ENCODE measurements around the gene MAGEL2.

Gene MAGEL2

DNA sequence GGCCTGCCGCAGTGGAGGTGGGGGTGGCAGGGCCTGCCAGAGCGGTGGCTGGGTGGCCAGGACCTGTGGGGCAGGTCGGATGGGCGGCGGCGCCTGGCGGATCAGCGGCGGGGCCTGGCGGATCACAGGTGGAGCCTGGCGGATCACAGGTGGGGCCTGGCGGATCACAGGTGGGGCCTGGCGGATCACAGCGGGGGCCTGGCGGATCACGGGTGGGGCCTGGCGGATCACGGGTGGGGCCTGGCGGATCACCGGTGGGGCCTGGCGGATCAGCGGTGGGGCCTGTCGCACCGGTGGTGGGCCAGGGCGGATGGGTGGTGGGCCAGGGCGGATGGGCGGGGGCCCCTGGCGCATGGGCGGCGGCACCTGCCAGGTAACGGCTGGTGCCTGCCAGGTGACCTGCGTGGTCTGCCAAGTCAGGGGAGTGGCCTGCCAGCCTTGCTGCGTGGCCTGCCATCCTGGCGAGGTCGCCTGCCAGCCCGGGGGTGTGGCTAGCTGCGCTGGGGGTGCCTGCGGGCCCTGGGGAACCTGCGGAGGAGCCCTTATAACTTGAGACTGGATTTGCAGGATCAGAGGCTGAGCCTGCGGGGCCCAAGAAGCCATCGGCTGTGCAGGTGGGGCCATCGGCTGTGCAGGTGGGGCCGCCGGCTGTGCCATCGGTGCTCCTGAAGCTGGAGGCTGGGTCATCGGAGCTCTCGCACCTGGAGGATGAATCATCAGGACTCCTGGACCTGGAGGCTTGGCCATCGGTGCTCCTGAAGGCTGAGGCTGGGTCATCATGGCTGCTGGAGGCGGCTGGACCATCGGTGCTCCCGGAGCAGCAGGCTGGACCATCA is 1.3 kb downstream of the MAGEL2 start:
- no peak for DNase-seq (ENCODE audit: low read depth)
- TF ChIP-seq, protein P1, sequence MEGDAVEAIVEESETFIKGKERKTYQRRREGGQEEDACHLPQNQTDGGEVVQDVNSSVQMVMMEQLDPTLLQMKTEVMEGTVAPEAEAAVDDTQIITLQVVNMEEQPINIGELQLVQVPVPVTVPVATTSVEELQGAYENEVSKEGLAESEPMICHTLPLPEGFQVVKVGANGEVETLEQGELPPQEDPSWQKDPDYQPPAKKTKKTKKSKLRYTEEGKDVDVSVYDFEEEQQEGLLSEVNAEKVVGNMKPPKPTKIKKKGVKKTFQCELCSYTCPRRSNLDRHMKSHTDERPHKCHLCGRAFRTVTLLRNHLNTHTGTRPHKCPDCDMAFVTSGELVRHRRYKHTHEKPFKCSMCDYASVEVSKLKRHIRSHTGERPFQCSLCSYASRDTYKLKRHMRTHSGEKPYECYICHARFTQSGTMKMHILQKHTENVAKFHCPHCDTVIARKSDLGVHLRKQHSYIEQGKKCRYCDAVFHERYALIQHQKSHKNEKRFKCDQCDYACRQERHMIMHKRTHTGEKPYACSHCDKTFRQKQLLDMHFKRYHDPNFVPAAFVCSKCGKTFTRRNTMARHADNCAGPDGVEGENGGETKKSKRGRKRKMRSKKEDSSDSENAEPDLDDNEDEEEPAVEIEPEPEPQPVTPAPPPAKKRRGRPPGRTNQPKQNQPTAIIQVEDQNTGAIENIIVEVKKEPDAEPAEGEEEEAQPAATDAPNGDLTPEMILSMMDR (conservative IDR thresholded peaks at IDR 0.05; ENCODE audit: low read depth, low read length): no peak
- H3K4me3 ChIP-seq (ENCODE audit: low read depth, low read length): no peak overlapping the region

DNA sequence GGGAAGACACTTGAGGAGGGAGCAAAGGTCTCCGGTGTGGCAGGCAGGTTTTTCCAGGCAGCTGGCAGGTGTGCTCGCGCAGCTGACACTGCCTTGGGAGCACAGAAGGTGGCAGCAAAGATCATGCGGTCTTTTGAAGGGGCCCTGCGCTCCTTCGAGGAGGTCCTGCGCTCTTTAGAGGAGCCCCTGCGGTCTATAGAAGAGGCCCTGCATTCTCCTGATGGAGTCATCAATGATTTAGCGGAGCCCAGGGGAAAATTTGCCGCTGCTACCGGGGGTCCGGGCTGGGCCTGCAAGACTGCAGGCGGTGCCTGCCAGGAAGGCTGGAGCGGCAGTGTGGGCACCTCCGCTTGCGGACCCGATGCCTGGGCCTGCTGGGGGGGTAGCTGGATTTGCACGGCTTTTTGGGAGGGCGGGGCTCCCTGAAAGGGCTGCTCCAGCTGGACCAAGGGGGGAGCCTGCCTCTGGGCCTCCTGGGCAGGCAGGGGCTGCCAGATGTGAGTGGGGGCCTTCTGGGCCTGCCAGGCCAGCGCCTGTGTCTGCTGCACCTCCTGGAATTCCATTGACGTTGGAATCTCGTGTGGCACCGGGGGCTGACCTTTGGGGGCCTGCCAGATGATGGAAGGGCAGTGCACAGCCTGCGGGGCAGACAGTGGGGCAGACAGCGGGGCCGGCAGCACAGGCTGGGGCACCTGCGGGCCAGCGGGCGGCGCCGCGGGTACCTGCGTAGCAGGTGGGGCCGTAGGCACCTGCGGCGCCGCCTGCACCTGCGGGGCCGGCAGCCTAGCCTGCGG is 2.1 kb downstream of the MAGEL2 start:
- DNase-seq (ENCODE audit: low read depth): no peak
- H3K4me3 ChIP-seq (ENCODE audit: low read depth, low read length): no peak overlapping the region
- TF ChIP-seq, protein P1 (conservative IDR thresholded peaks at IDR 0.05; ENCODE audit: low read depth, low read length): no peak

DNA sequence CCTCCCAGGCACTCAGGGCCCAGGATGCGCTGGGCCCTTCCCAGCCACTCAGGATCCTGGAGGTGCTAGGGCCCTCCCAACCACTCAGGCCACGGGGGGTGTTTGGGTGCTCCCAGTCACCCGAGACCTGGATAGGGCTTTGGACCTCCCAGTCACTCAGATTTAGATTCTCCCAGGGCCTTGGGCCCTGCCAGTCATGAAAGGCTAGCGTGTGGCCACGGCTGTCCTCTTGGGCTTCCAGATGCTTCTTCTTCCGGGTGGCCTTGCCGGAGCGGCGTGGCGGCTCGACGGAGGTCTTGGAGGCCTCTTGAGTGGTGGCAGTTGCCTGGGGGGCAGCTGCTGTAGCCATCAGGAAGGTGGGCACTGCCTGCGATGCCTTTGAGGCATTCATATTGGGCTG is 2.8 kb downstream of the MAGEL2 start:
- DNase-seq (ENCODE audit: low read depth): no peak
- no peak overlapping the region for H3K4me3 ChIP-seq (ENCODE audit: low read depth, low read length)
- TF ChIP-seq, protein P1 (conservative IDR thresholded peaks at IDR 0.05; ENCODE audit: low read depth, low read length): no peak

DNA sequence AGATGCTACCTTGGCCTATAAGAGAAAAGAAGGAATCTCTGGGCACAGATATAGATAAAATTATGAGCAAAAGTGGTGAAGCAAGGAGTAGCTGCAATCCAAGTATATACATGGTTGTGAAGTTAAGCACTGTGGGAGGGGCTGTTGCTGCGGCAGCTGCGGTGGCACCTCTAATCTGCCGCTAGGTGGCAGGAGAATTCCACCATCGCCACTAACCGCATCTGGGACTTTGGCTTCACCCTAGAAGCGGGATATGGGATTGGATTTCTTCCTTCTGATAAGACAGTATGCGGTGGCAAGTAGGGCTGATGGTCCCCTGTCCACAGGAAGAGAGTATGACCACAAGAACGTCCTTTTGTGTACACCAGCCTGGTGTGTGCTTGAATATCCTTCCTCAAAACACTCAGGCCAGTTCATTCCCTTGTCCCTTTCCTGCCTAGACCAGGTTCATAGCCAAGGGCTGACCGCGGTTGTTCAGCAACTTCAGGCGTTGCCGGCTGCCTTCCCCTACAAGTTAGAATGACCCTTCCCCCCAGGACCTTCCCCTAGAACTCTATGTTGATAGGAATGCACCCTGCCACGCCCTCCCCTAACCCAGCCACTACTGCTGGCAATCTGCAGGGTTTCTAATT is 5.1 kb downstream of the MAGEL2 start:
- H3K4me3 ChIP-seq (ENCODE audit: low read depth, low read length): no peak overlapping the region
- DNase-seq (ENCODE audit: low read depth): peak; percentile 46
- TF ChIP-seq, protein P1 (conservative IDR thresholded peaks at IDR 0.05; ENCODE audit: low read depth, low read length): peak; percentile 66

DNA sequence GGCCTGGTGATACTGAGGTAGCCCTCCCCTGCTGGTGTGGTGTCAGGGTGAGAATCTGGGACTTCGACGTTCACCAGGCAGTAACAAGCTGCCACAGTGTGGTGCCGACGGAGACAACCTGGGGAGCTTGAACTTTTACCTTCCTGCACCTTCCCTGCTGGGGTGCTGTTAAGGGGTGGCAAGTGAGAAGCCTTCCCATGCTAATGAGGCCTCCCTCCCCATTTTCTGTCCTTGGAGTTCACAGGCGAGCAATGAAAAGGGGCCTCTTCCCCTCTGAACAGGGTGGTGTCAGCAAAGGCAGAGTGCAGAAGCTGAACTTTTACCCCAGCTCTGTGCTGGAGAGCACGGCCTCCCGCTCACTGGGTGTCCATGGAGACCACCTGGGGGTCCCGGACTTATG is 13.5 kb downstream of the MAGEL2 start:
- TF ChIP-seq, protein P1 (conservative IDR thresholded peaks at IDR 0.05; ENCODE audit: low read depth, low read length): no peak
- no peak for DNase-seq (ENCODE audit: low read depth)
- H3K4me3 ChIP-seq (ENCODE audit: low read depth, low read length): no peak overlapping the region

DNA sequence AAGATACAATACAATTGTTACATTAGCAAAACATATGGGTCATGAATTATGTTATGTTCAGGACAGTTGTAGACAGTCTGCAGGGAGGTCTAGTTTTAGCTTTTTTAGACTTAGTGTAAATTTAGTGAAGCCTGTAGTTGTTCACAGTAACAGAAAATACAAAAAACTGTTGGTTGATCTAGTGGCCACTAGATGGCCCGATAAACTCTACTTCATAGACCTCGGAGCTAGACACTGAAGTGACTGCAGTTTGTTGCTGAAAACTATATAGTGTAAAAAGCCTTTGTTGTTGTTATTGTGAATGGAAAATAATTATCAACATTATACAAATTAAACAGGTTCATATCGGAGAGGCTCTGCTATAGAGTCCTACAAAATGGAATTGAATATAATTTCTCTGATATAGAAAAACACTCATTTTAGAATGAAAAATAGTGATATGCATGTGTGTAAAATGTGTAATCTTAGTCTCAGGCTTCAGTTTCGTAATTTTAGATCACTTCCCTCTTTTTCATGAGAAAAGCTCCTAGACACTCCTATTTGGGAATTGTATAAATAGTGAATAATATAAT is 18.3 kb downstream of the MAGEL2 start:
- H3K4me3 ChIP-seq (ENCODE audit: low read depth, low read length): no peak overlapping the region
- TF ChIP-seq, protein P1 (conservative IDR thresholded peaks at IDR 0.05; ENCODE audit: low read depth, low read length): peak; percentile 48

More for the DNA sequence above, 18.3 kb downstream of the MAGEL2 start:
- DNase-seq (ENCODE audit: low read depth): peak; percentile 16

Measured in choroid plexus epithelial cell (primary cell).